HCT116 (cell line): ENCODE data around the gene TMEM214. TPM values are rescaled to one million over a fixed set of nuclear protein-coding genes. Genes with fewer than 3 reads are reported as not detected.

Experiments
- ATAC-seq: fragments of 200-7000 bp; cut with Tn5 transposase; 2 replicates; pipeline ENCODE4 v1.9.1; 2020; ENCODE audit warnings: mild to moderate bottlenecking, moderate library complexity
- BruUV-seq: library from RNA; stranded (reverse); fragments of 400-500 nt; replicated peaks from 2 replicates; lab custom pipeline; 2021; lab: Mats Ljungman, UMichigan
- CTCF ChIA-PET: fragments of 300-600 bp; sonication (Branson Sonifier 250); formaldehyde crosslinking; loops from one replicate; lab custom pipeline; 2021; ENCODE audit warnings: antibody characterized with exemption; lab: Charles Lee
- POLR2A ChIA-PET: fragments of 300-600, 350-600 bp; sonication (Branson Sonifier 250); formaldehyde crosslinking; loops from one replicate; lab custom pipeline; 2021; ENCODE audit warnings: antibody characterized with exemption; lab: Charles Lee
- RAD21 ChIA-PET, 2 experiments: fragments of 300-600 bp; sonication (Branson Sonifier 250); formaldehyde crosslinking; loops; one replicate each; lab custom pipeline; 2023; ENCODE audit warnings: low total read pairs in 2 of 2; ENCODE audit not compliant: uncharacterized antibody in 2 of 2, unreplicated experiment in 2 of 2, low non-redundant PET in 1 of 2; lab: Charles Lee
- DNase-seq: peaks from one replicate; pipeline ENCODE4 v3.0.0-alpha.2; 2010; ENCODE audit warnings: low read depth, low spot score
- H2AFZ ChIP-seq: fragments of 200-600 bp; shearing (Covaris generic), sonication (generic); 2 replicates; pipeline ENCODE4 v1.6.1; 2017; ENCODE audit warnings: low read depth, mixed run types, mixed read lengths, antibody characterized with exemption, low read length; ENCODE audit not compliant: poor library complexity, severe bottlenecking
- H3K27ac ChIP-seq: 2 replicates; pipeline ENCODE4 v1.5.1; 2012; ENCODE audit warnings: low read depth, low read length
- H3K27me3 ChIP-seq: fragments of 200-600 bp; sonication (generic); 2 replicates; pipeline ENCODE4 v1.6.1; 2016; ENCODE audit warnings: mixed run types, low read length, mixed read lengths; ENCODE audit not compliant: insufficient read depth
- H3K36me3 ChIP-seq, 2 experiments: fragments of 200-500 bp in 1 of 2; fragments of 200-600 bp in 1 of 2; sonication (Bioruptor generic) in 1 of 2; sonication (generic) in 1 of 2; 2 replicates each; pipeline versions ENCODE4 v1.5.1 to v1.6.1; 2014 to 2016; ENCODE audit warnings: low read length in 2 of 2, inconsistent platforms in 1 of 2, mixed read lengths in 1 of 2, mixed run types in 1 of 2; ENCODE audit not compliant: insufficient read depth in 2 of 2, control insufficient read depth in 1 of 2
- H3K4me1 ChIP-seq, 2 experiments: fragments of 200-600 bp in 1 of 2; sonication (generic) in 1 of 2; 2 replicates each; pipeline versions ENCODE4 v1.5.1 to v1.6.1; 2012 to 2017; ENCODE audit warnings: low read length in 2 of 2, inconsistent platforms in 1 of 2, mild to moderate bottlenecking in 1 of 2, mixed read lengths in 1 of 2, mixed run types in 1 of 2, moderate library complexity in 1 of 2; ENCODE audit not compliant: insufficient read depth in 2 of 2, control insufficient read depth in 1 of 2
- H3K4me2 ChIP-seq: fragments of 200-600 bp; sonication (generic); 2 replicates; pipeline ENCODE4 v1.6.1; 2017; ENCODE audit warnings: mixed run types, low read length, mixed read lengths
- H3K4me3 ChIP-seq, 2 experiments: fragments of 200-600 bp in 1 of 2; sonication (generic) in 1 of 2; replicated peaks in 1 of 2; 2 replicates each; pipeline ENCODE4 v1.5.1; 2011 to 2016; ENCODE audit warnings: low read length in 2 of 2, control low read depth in 1 of 2, low read depth in 1 of 2, mild to moderate bottlenecking in 1 of 2, mixed read lengths in 1 of 2, mixed run types in 1 of 2
- H3K79me2 ChIP-seq: fragments of 200-600 bp; sonication (generic); 2 replicates; pipeline ENCODE4 v1.6.1; 2017; ENCODE audit warnings: mild to moderate bottlenecking, mixed run types, low read length, moderate library complexity, mixed read lengths; ENCODE audit not compliant: insufficient read depth
- H3K9ac ChIP-seq: fragments of 200-600 bp; sonication (generic); 2 replicates; pipeline ENCODE4 v1.6.1; 2016; ENCODE audit warnings: low read length, mixed read lengths
- H3K9me2 ChIP-seq: fragments of 200-600 bp; sonication (generic), shearing (Covaris generic); 2 replicates; pipeline ENCODE4 v1.6.1; 2017; ENCODE audit warnings: mixed run types, mild to moderate bottlenecking, moderate library complexity; ENCODE audit not compliant: insufficient read depth
- H3K9me3 ChIP-seq, 2 experiments: fragments of 200-500 bp in 1 of 2; fragments of 200-600 bp in 1 of 2; sonication (Bioruptor generic) in 1 of 2; sonication (generic) in 1 of 2; 2 replicates each; pipeline ENCODE4 v1.6.1; 2014 to 2017; ENCODE audit warnings: low read length in 2 of 2, mixed read lengths in 2 of 2, inconsistent platforms in 1 of 2, low read depth in 1 of 2, mild to moderate bottlenecking in 1 of 2, mixed run types in 1 of 2, moderate library complexity in 1 of 2; ENCODE audit not compliant: control insufficient read depth in 1 of 2, insufficient read depth in 1 of 2
- H4K20me1 ChIP-seq: fragments of 200-600 bp; sonication (generic), shearing (Covaris generic); 2 replicates; pipeline ENCODE4 v1.6.1; 2017; ENCODE audit warnings: mixed run types, mild to moderate bottlenecking, moderate library complexity; ENCODE audit not compliant: insufficient read depth
- ATF3 ChIP-seq: IDR thresholded peaks from 2 replicates; pipeline ENCODE4 v1.6.1; 2012
- CBX3 ChIP-seq: IDR thresholded peaks from 2 replicates; pipeline ENCODE4 v1.6.1; 2012; ENCODE audit warnings: low read depth
- EGR1 ChIP-seq: IDR thresholded peaks from 2 replicates; pipeline ENCODE4 v1.6.1; 2012; ENCODE audit warnings: low read depth
- ELF1 ChIP-seq: IDR thresholded peaks from 2 replicates; pipeline ENCODE4 v1.6.1; 2012; ENCODE audit warnings: low read depth, borderline replicate concordance
- EZH2 ChIP-seq: fragments of 200-600 bp; sonication (generic); IDR thresholded peaks from 2 replicates; pipeline ENCODE4 v1.6.1; 2017; ENCODE audit warnings: antibody characterized with exemption, mixed run types
- EZH2phosphoT487 ChIP-seq: fragments of 200-600 bp; IDR thresholded peaks from 2 replicates; pipeline ENCODE4 v1.6.1; 2018; ENCODE audit warnings: antibody characterized with exemption, borderline replicate concordance
- FOSL1 ChIP-seq: IDR thresholded peaks from 2 replicates; pipeline ENCODE4 v1.6.1; 2012; ENCODE audit warnings: low read depth
- POLR2A ChIP-seq: IDR thresholded peaks from 2 replicates; pipeline ENCODE4 v1.7.0; 2011; ENCODE audit warnings: borderline replicate concordance; ENCODE audit not compliant: insufficient read depth, insufficient read length; ENCODE audit errors: extremely low read depth
- POLR2AphosphoS5 ChIP-seq: IDR thresholded peaks from 2 replicates; pipeline ENCODE4 v1.6.1; 2011; ENCODE audit warnings: mild to moderate bottlenecking, low read depth, low read length, moderate library complexity
- REST ChIP-seq: IDR thresholded peaks from 2 replicates; pipeline ENCODE4 v1.6.1; 2012; ENCODE audit warnings: low read depth
- SIN3A ChIP-seq: IDR thresholded peaks from 2 replicates; pipeline ENCODE4 v1.6.1; 2012; ENCODE audit warnings: low read depth
- SP1 ChIP-seq: IDR thresholded peaks from 2 replicates; pipeline ENCODE4 v1.6.1; 2012; ENCODE audit warnings: low read depth
- SRF ChIP-seq: IDR thresholded peaks from 2 replicates; pipeline ENCODE4 v1.6.1; 2012; ENCODE audit warnings: low read depth
- TCF7L2 ChIP-seq: IDR thresholded peaks from 2 replicates; pipeline ENCODE4 v1.7.0; 2011; ENCODE audit warnings: borderline replicate concordance, inconsistent platforms; ENCODE audit not compliant: insufficient read depth, insufficient read length; ENCODE audit errors: extremely low read depth
- YY1 ChIP-seq: IDR thresholded peaks from 2 replicates; pipeline ENCODE4 v1.6.1; 2011; ENCODE audit warnings: low read length, low read depth, moderate library complexity, mild to moderate bottlenecking; ENCODE audit not compliant: insufficient replicate concordance; ENCODE audit errors: extremely low read depth
- ZFX ChIP-seq: fragments of 450-650 bp; IDR thresholded peaks from 2 replicates; pipeline ENCODE4 v1.6.1; 2017
- intact Hi-C: fragments of 100-400 bp; cut with micrococcal nuclease; formaldehyde crosslinking; loops from 2 replicates; pipeline ENCODE4 v1.10.0; 2022
- total RNA-seq: library from RNA; stranded (reverse); gene quantifications from one replicate; pipeline ENCODE4 v1.2.1, GENCODE V29; 2021; ENCODE audit not compliant: unreplicated experiment
- TF ChIP-seq, protein P1 (sequence below): IDR thresholded peaks from 2 replicates; pipeline ENCODE4 v1.6.1; 2011; ENCODE audit warnings: mild to moderate bottlenecking, low read length, moderate library complexity; ENCODE audit not compliant: insufficient replicate concordance; ENCODE audit errors: extremely low read depth

Gene TMEM214
- total RNA-seq, 1 experiment from 2014 or later, result 69.8 TPM

DNA sequence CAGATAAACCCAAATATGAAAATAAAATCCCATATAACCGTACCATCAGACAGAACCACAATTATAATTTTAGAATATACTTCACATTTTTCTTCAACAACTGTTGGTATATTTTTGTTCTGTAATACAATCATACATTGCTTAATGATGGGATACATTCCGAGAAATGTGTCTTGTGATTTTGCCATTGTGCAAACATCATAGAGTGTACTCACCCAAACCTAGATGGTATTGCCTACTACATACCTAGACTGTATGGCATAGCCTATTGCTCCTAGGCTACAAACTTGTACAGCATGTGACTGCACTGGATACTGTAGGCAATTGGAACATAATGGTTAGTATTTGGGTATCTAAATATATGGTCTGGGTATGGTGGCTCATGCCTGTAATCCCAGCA is 31.8 kb upstream of the TMEM214 start:
- ChIA-PET RAD21 (no interaction called here), POLR2A (no interaction called here), CTCF (no interaction called here)
- intact Hi-C loops, result no loop called here
- no peak overlapping the region for H3K4me2 ChIP-seq
- no peak overlapping the region for H3K27ac ChIP-seq
- H3K9ac ChIP-seq, result no peak overlapping the region
- DNase-seq, result no peak
- no peaks in the 10 kb centered on the region for H3K36me3 ChIP-seq
- BruUV-seq, result no TSS peak
- TF ChIP-seq CBX3 (no peak), SP1 (no peak), SIN3A (no peak), SRF (no peak), EGR1 (no peak), POLR2A (no peak), POLR2AphosphoS5 (no peak), EZH2 (no peak), TCF7L2 (no peak)
- ATAC-seq, result no peak
- H2AFZ ChIP-seq, result no peak overlapping the region
- no peaks in the 10 kb centered on the region for H3K79me2 ChIP-seq
- H3K9me2 ChIP-seq, result no peaks in the 10 kb centered on the region
- H3K4me1 ChIP-seq, result peaks cover 0 to 16% of the 10 kb centered on the region in 2 experiments; a peak in 2 of 4 replicates
- no peaks in the 10 kb centered on the region for H3K27me3 ChIP-seq
- no peak overlapping the region for H3K4me3 ChIP-seq
- no peaks in the 10 kb centered on the region for H3K9me3 ChIP-seq
- H4K20me1 ChIP-seq, result no peaks in the 10 kb centered on the region

GRCh38 chr2:27001950-27002349 is 30.8 kb upstream of the TMEM214 start:
- DNase-seq, result no peak
- H3K27ac ChIP-seq, result no peak overlapping the region
- no peaks in the 10 kb centered on the region for H3K9me2 ChIP-seq
- ChIA-PET POLR2A (no interaction called here), RAD21 (no interaction called here), CTCF (no interaction called here)
- ATAC-seq, result no peak
- BruUV-seq, result no TSS peak
- H2AFZ ChIP-seq, result no peak overlapping the region
- intact Hi-C loops, result no loop called here
- no peaks in the 10 kb centered on the region for H3K79me2 ChIP-seq
- no peak overlapping the region for H3K4me2 ChIP-seq
- H4K20me1 ChIP-seq, result no peaks in the 10 kb centered on the region
- no peak overlapping the region for H3K9ac ChIP-seq
- H3K4me1 ChIP-seq, result peaks cover 0 to 16% of the 10 kb centered on the region in 2 experiments; a peak in 2 of 4 replicates
- no peaks in the 10 kb centered on the region for H3K27me3 ChIP-seq
- no peaks in the 10 kb centered on the region for H3K36me3 ChIP-seq
- no peaks in the 10 kb centered on the region for H3K9me3 ChIP-seq
- no peak overlapping the region for H3K4me3 ChIP-seq
- no peak for TF ChIP-seq EGR1
- no peak for TF ChIP-seq SP1
- no peak for TF ChIP-seq ATF3
- TF ChIP-seq EZH2phosphoT487, result no peak
- no peak for TF ChIP-seq REST
- TF ChIP-seq ELF1, result no peak
- TF ChIP-seq CBX3, result no peak
- no peak for TF ChIP-seq YY1
- no peak for TF ChIP-seq FOSL1
- TF ChIP-seq POLR2AphosphoS5, result no peak
- TF ChIP-seq ZFX, result no peak
- TF ChIP-seq, protein P1, sequence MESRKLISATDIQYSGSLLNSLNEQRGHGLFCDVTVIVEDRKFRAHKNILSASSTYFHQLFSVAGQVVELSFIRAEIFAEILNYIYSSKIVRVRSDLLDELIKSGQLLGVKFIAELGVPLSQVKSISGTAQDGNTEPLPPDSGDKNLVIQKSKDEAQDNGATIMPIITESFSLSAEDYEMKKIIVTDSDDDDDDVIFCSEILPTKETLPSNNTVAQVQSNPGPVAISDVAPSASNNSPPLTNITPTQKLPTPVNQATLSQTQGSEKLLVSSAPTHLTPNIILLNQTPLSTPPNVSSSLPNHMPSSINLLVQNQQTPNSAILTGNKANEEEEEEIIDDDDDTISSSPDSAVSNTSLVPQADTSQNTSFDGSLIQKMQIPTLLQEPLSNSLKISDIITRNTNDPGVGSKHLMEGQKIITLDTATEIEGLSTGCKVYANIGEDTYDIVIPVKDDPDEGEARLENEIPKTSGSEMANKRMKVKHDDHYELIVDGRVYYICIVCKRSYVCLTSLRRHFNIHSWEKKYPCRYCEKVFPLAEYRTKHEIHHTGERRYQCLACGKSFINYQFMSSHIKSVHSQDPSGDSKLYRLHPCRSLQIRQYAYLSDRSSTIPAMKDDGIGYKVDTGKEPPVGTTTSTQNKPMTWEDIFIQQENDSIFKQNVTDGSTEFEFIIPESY, result no peak
